ENCODE measurements around the gene UGCG.

UGCG gene

GRCh38 chr9:111980398-111980797 lies 83.8 kb downstream of the UGCG start:
- no peaks in the 10 kb centered on the region for H3K79me2 ChIP-seq (ENCODE audit: insufficient read depth, low read length)
- H3F3A ChIP-seq (ENCODE audit: insufficient read depth): peaks cover 35% of the 10 kb centered on the region
- no peak overlapping the region for H3K4me3 ChIP-seq (ENCODE audit: insufficient read depth, low read length, poor library complexity, severe bottlenecking)
- H3K9ac ChIP-seq (ENCODE audit: low read length): no peak overlapping the region
- no peaks in the 10 kb centered on the region for H4K20me1 ChIP-seq (ENCODE audit: low read depth, low read length)
- no peak overlapping the region for H3K4me2 ChIP-seq (ENCODE audit: low read depth, low read length, poor library complexity, severe bottlenecking)
- no peaks in the 10 kb centered on the region for H3K9me3 ChIP-seq (ENCODE audit: insufficient read depth, low read length)
- no peaks in the 10 kb centered on the region for H3K36me3 ChIP-seq (ENCODE audit: low read length)
- no peak overlapping the region for H2AFZ ChIP-seq (ENCODE audit: low read depth, low read length, severe bottlenecking)
- H3K27ac ChIP-seq (ENCODE audit: low read depth, low read length): 0 out of 2 replicates have a peak overlapping the region, but pooled peaks have one; percentile 28
- no peaks in the 10 kb centered on the region for H3K27me3 ChIP-seq (ENCODE audit: low read length)
- no peaks in the 10 kb centered on the region for H3K9me2 ChIP-seq (replicated peaks; ENCODE audit: insufficient read depth, low read length)
- no peak for TF ChIP-seq EZH2phosphoT487 (conservative IDR thresholded peaks at IDR 0.05; ENCODE audit: low read length)
- no peak for TF ChIP-seq CTCF (IDR thresholded peaks at IDR 0.05; ENCODE audit: insufficient read depth, low read length, poor library complexity, severe bottlenecking)

- Histone ChIP-seq H3K9me3 (ENCODE audit: insufficient read depth, low read length) (no peaks in the 10 kb centered on the region), H3K4me2 (ENCODE audit: low read depth, low read length, poor library complexity, severe bottlenecking) (peak overlapping the region; percentile 54), H2AFZ (ENCODE audit: low read depth, low read length, severe bottlenecking) (peak overlapping the region; percentile 75), H3K79me2 (ENCODE audit: insufficient read depth, low read length) (no peaks in the 10 kb centered on the region), H3F3A (ENCODE audit: insufficient read depth) (peaks cover 47% of the 10 kb centered on the region), H3K27me3 (ENCODE audit: low read length) (no peaks in the 10 kb centered on the region), H3K9ac (ENCODE audit: low read length) (peak overlapping the region; percentile 55), H3K4me3 (ENCODE audit: insufficient read depth, low read length, poor library complexity, severe bottlenecking) (peak overlapping the region; percentile 4), H3K36me3 (ENCODE audit: low read length) (no peaks in the 10 kb centered on the region), H4K20me1 (ENCODE audit: low read depth, low read length) (no peaks in the 10 kb centered on the region), H3K27ac (ENCODE audit: low read depth, low read length) (peak overlapping the region; percentile 98), H3K9me2 (replicated peaks; ENCODE audit: insufficient read depth, low read length) (no peaks in the 10 kb centered on the region)
- TF ChIP-seq CTCF (IDR thresholded peaks at IDR 0.05; ENCODE audit: insufficient read depth, low read length, poor library complexity, severe bottlenecking) (no peak), EZH2phosphoT487 (conservative IDR thresholded peaks at IDR 0.05; ENCODE audit: low read length) (no peak)
Observed at GRCh38 chr9:111983484-111983908, 86.9 kb downstream of the UGCG start.

GRCh38 chr9:111984086-111984802 lies 87.6 kb downstream of the UGCG start:
- Histone ChIP-seq H3K4me2 (ENCODE audit: low read depth, low read length, poor library complexity, severe bottlenecking) (peak overlapping the region; percentile 54), H3K27me3 (ENCODE audit: low read length) (no peaks in the 10 kb centered on the region), H3K9me3 (ENCODE audit: insufficient read depth, low read length) (no peaks in the 10 kb centered on the region), H3K9ac (ENCODE audit: low read length) (peak overlapping the region; percentile 55), H3F3A (ENCODE audit: insufficient read depth) (peaks cover 47% of the 10 kb centered on the region), H3K36me3 (ENCODE audit: low read length) (no peaks in the 10 kb centered on the region), H3K4me3 (ENCODE audit: insufficient read depth, low read length, poor library complexity, severe bottlenecking) (peak overlapping the region; percentile 4), H3K27ac (ENCODE audit: low read depth, low read length) (peak overlapping the region; percentile 98), H2AFZ (ENCODE audit: low read depth, low read length, severe bottlenecking) (peak overlapping the region; percentile 75), H4K20me1 (ENCODE audit: low read depth, low read length) (no peaks in the 10 kb centered on the region), H3K79me2 (ENCODE audit: insufficient read depth, low read length) (no peaks in the 10 kb centered on the region), H3K9me2 (replicated peaks; ENCODE audit: insufficient read depth, low read length) (no peaks in the 10 kb centered on the region)
- TF ChIP-seq CTCF (IDR thresholded peaks at IDR 0.05; ENCODE audit: insufficient read depth, low read length, poor library complexity, severe bottlenecking) (no peak), EZH2phosphoT487 (conservative IDR thresholded peaks at IDR 0.05; ENCODE audit: low read length) (no peak)

All from SU-DHL-6 (cell line).